GM18502 (cell line): Measurements from ENCODE around the gene CORO2A.
"Not testable (repeated sequence)": the region's sequence is repeated elsewhere in the genome, so short reads cannot be mapped to it uniquely, and the experiment has no call there.

Experiments
- ATAC-seq: cut with Tn5 transposase; IDR thresholded peaks from one replicate; pipeline ENCODE4 v1.9.1; 2021; ENCODE audit warnings: mild to moderate bottlenecking; ENCODE audit not compliant: unreplicated experiment, poor library complexity

The CORO2A gene

GRCh38 chr9:98124091-98124490, 68.3 kb downstream of the CORO2A start:
- ATAC-seq: not testable (repeated sequence)

- no peak for ATAC-seq
Measured at GRCh38 chr9:98121058-98121457, 71.4 kb downstream of the CORO2A start.

DNA sequence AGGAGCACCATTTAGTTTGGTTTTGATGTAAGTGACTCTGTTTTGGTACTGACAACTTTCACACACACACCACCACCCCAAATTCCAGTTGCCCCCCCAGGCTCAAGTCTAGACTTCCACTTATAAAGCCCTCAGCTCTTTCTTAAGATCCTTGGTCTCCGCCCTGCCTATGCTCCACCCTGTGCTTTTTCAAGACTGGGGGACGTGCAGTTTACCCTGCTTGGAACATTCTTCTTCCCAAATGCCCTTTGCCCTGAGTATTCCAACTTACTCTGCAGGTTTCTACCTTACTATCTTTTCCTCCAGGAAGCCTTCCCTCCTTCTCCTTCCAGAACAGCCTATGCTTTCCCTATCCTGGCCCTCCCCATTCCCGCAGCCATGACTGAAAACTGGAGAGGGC, 72.0 kb downstream of the CORO2A start:
- no peak for ATAC-seq

- ATAC-seq: peak; percentile 64
Measured at GRCh38 chr9:98118640-98119601, 73.5 kb downstream of the CORO2A start, which contains the start of gene TRIM14. TSS of gene TRIM14 (minus strand) at chr9:98119222. CDS start at chr9:98119188, 34 bp downstream.

DNA sequence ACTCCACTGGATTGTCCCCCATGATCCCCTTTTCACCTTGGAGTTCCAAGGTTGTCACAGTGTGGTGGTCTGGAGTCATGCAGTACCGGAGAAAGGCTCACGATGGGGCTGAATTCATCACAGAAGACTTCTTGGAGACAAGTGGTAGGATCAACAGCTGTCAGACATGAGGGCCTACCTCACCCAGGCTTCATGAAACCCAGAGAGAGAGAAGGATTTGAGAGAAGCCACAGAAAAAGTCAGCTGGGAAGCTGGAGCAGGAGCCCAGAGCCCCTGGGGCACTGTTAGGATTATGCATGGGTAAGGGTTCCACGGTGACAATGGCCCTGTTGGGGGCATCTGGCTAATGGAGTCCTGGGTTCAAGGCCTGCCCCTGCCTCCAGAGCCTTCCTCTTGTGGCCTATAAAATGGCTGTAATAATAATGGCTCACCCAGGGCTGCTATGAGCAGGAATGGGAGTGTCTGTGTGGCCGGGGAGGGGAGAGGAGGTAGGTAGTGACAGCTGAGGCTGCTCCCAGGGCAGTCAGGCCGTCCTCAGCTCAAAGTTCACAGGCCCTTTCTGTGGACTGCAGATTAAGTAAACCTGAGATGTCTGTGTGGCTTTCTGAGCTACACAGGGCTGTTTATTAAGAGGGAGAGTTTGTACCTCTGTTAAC, 74.3 kb downstream of the CORO2A start:
- ATAC-seq: peak; percentile 66

GRCh38 chr9:98117097-98117496, 75.3 kb downstream of the CORO2A start:
- not testable (repeated sequence) for ATAC-seq

GRCh38 chr9:98109052-98109451, 83.4 kb downstream of the CORO2A start:
- ATAC-seq: no peak

- peak; percentile 71 for ATAC-seq
Measured at GRCh38 chr9:98108531-98109031, 83.9 kb downstream of the CORO2A start.

GRCh38 chr9:98107926-98108325, 84.5 kb downstream of the CORO2A start:
- peak; percentile 18 for ATAC-seq

DNA sequence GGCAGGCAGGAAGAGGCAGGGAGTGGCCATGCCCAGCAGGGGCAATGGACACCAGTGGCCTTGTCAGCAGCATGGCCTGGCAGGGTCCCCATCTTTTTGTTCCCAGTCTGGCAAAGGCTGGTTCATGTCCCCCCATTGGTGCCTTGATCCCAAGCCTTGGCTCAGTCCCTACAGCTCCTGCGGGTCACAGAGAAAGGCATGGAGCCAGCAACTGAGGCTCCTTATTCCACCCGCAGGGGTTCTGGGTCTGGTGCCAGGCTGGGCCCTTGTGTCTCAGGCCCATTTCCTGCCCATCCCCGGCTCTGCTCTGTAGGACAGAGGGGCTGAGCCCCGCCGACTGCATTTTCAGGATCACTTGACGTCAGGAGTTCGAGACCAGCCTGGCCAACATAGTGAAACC, 87.4 kb downstream of the CORO2A start:
- no peak for ATAC-seq

GRCh38 chr9:98104445-98104881, 88.0 kb downstream of the CORO2A start:
- no peak for ATAC-seq

DNA sequence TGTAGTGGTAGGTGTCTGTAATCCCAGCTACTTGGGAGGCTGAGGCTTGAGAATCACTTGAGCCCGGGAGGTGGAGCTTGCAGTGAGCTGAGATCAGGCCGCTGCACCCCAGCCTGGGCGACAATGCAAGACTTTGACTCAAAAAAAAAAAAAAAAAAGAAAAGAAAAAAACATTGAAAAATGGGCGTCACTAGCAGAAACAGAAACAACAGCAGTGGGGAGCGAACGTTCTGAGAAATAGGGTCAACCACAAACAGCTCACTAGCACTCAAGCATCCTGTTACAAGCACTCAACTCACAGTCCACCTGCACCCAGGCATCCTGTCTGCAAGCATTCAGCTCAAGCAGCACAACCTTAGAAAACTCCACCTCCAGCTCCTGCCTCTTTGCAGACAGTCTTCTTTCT, 90.6 kb downstream of the CORO2A start:
- ATAC-seq: peak; percentile 94

DNA sequence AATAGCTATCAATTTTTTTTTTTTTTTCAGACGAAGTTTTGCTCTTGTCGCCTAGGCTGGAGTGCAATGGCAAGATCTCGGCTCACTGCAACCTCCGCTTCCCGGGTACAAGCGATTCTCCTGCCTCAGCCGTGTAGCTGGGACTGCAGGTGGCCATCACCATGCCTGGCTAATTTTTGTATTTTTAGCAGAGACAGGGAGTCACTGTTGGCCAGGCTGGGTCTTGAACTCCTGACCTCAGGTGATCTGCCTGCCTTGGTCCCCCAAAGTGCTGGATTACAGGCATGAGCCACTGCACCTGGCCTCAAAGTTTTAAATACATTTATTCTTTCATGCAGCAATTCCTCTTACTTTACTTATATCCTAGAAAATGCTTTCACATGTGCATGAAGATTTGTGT, 91.0 kb downstream of the CORO2A start:
- no peak for ATAC-seq

DNA sequence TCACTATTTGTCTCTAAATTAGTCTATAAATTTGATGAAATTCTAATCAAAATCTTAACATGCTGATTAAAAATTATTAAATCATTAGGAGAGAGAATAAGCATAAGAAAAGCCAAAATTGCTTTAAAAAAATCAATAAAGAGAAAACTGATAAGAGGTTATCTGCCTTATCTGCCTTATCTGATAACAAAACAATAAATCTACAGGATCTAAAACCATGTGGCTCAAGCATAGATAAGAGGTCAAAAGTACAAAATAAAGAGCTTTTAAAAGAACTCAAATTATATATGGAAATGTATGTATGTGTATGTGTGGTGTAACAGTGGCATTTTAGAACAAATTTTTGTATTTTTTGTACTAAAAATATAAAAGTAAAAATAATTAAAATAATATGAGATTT, 92.0 kb downstream of the CORO2A start:
- ATAC-seq: no peak

- ATAC-seq: no peak
Measured at GRCh38 chr9:98099898-98100297, 92.5 kb downstream of the CORO2A start.

DNA sequence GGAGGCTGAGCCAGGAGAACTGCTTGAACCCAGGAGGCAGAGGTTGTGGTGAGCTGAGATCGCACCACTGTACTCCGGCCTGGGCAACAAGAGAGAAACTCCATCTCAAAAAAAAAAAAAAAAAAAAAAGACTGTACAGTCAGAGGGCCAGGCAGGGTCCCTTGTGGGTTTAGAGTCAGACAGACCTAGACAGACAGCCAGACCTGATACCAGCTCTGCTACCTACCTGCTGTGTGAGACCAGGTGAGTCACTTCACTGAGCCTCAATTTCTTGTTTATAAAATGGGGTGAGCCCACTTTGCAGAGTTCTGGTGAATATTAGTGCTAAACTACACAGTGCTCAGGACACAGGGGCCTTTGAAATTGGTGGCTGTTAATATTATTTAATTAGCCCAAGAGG, 93.1 kb downstream of the CORO2A start:
- no peak for ATAC-seq

DNA sequence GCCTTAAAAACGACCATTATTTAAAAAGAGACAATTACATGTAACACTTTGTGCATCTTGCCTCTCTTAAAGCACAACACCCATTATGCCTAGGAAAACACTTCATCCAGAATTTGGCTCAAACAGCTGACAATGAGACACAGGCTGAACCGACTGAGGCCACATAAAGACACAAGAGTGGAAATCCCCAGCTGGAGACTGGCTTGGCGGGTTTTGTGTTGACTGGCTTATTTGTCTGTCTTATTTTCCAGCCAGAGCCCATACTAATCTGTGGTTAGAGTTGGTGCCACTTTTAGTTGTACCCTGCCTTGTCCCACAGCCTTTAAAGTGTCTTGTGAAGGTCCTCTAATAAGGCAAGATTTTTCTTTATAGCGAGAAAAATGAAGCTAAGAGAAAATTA, 94.6 kb downstream of the CORO2A start:
- no peak for ATAC-seq

GRCh38 chr9:98096091-98096490, 96.3 kb downstream of the CORO2A start:
- ATAC-seq: no peak

DNA sequence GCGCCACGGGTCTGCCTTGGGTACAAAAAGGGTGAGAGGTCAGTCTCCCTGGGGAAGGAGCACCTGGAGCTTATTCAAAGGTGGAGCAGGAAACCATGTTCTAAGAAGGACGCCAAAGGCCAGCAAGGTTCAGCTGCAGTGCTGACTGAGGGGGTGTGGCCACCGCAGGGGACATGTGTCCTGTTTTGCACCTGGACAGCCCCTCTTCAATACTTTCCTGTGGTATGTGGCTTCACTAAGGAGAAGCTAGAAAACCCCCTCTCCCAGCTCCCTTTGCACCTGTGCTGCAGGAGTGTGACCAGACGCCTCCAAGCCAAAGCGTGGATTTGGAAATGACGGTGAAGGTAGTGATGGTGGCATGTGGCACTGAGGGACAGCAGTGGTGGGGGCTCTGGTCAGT, 97.0 kb downstream of the CORO2A start:
- ATAC-seq: no peak

- no peak for ATAC-seq
Measured at GRCh38 chr9:98094851-98095250, 97.6 kb downstream of the CORO2A start.

- ATAC-seq: no peak
Measured at GRCh38 chr9:98094316-98094715, 98.1 kb downstream of the CORO2A start.
